ENCODE data around the gene HECTD2.
"Not testable (repeated sequence)": the region's sequence is repeated elsewhere in the genome, so short reads cannot be mapped to it uniquely, and the experiment has no call there.

Gene HECTD2

DNA sequence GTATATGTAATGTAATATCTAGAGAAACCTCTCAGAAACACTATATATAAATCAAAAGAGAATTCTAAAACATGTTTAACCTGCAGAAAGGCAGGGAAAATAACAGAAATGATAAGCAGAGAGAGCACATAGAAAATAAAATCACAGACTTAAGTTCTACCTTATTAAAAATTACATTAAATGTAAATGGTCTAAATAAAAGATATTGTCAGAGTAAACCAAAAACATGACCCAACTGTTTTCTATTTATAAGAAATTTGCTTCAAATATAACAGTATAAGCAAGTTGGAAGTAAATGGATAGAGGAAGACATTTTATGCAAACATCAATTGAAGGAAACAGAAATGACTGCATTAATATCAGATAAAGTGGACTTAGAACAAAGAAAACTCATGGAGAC, 43.4 kb downstream of the HECTD2 start:
- H3K4me2 ChIP-seq (ENCODE audit: low read length), result no peak overlapping the region

DNA sequence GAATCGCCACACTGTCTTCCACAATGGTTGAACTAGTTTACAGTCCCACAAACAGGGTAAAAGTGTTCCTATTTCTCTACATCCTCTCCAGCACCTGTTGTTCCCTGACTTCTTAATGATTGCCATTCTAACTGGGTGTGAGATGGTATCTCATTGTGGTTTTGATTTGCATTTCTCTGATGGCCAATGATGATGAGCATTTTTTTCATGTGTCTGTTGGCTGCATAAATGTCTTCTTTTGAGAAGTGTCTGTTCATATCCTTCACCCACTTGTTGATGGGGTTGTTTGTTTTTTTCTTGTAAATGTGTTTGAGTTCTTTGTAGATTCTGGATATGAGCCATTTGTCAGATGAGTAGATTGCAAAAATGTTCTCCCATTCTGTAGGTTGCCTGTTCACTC, 45.0 kb downstream of the HECTD2 start:
- not testable (repeated sequence) for H3K4me3 ChIP-seq (ENCODE audit: low read length); H3K27me3 ChIP-seq (ENCODE audit: control insufficient read depth, insufficient read depth, low read length); H3K4me1 ChIP-seq (ENCODE audit: control insufficient read depth, insufficient read depth, low read length); H3K9ac ChIP-seq (ENCODE audit: low read depth, low read length); H3K4me2 ChIP-seq (ENCODE audit: low read length); H3K36me3 ChIP-seq (ENCODE audit: insufficient read depth, low read length)
- H3K9me3 ChIP-seq (replicated peaks; ENCODE audit: low read length), result peaks cover 16% of the 10 kb centered on the region

More for the DNA sequence above, 43.4 kb downstream of the HECTD2 start:
- peaks cover 16% of the 10 kb centered on the region for H3K9me3 ChIP-seq (replicated peaks; ENCODE audit: low read length)
- H3K27me3 ChIP-seq (ENCODE audit: control insufficient read depth, insufficient read depth, low read length), result no peaks in the 10 kb centered on the region
- H3K4me1 ChIP-seq (ENCODE audit: control insufficient read depth, insufficient read depth, low read length), result no peaks in the 10 kb centered on the region
- H3K9ac ChIP-seq (ENCODE audit: low read depth, low read length), result no peak overlapping the region
- H3K36me3 ChIP-seq (ENCODE audit: insufficient read depth, low read length), result no peaks in the 10 kb centered on the region
- H3K4me3 ChIP-seq (ENCODE audit: low read length), result no peak overlapping the region

DNA sequence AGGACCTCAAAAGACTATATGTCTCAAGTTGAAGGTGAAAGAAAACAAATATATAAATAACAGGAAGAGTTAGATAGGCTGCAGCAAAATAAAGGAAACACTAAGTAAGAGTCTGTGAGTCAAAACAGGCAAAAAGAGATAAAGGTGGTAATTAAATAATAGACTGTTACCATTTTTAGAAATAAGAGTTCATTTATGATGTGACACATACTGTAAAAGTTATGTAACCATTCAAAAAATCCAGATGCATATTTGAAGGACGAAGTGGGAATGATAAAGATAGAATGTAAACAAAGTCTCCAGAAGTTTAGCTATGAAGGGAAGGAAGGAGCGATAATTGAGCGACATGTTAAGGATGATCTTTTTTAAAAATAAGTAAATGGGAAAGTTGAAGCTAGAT, 50.5 kb downstream of the HECTD2 start:
- Histone ChIP-seq H3K4me1 (ENCODE audit: control insufficient read depth, insufficient read depth, low read length) (no peaks in the 10 kb centered on the region), H3K4me3 (ENCODE audit: low read length) (no peak overlapping the region), H3K9me3 (replicated peaks; ENCODE audit: low read length) (no peaks in the 10 kb centered on the region), H3K27me3 (ENCODE audit: control insufficient read depth, insufficient read depth, low read length) (no peaks in the 10 kb centered on the region), H3K4me2 (ENCODE audit: low read length) (no peak overlapping the region), H3K36me3 (ENCODE audit: insufficient read depth, low read length) (peaks cover 11% of the 10 kb centered on the region), H3K9ac (ENCODE audit: low read depth, low read length) (no peak overlapping the region)

DNA sequence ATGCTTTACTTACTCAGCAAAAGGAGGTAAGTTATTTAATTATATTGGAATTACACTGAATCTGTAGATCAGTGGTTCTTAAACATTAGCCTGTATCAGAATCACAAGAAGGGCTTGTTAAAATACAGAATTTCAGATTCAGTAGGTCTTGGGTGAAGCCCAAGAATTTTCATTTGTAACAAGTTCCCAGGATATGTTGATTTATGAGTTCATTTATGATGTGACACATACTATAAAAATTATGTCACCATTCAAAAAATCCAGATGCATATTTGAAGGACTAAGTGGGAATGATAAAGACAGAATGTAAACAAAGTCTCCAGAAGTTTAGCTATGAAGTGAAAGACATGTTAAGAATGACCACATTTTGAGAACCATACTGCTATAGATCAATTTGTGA, 52.3 kb downstream of the HECTD2 start:
- peaks cover 19% of the 10 kb centered on the region for H3K36me3 ChIP-seq (ENCODE audit: insufficient read depth, low read length)
- H3K4me3 ChIP-seq (ENCODE audit: low read length), result no peak overlapping the region
- H3K4me1 ChIP-seq (ENCODE audit: control insufficient read depth, insufficient read depth, low read length), result no peaks in the 10 kb centered on the region
- H3K9me3 ChIP-seq (replicated peaks; ENCODE audit: low read length), result no peaks in the 10 kb centered on the region
- no peak overlapping the region for H3K4me2 ChIP-seq (ENCODE audit: low read length)
- H3K9ac ChIP-seq (ENCODE audit: low read depth, low read length), result no peak overlapping the region
- no peaks in the 10 kb centered on the region for H3K27me3 ChIP-seq (ENCODE audit: control insufficient read depth, insufficient read depth, low read length)

DNA sequence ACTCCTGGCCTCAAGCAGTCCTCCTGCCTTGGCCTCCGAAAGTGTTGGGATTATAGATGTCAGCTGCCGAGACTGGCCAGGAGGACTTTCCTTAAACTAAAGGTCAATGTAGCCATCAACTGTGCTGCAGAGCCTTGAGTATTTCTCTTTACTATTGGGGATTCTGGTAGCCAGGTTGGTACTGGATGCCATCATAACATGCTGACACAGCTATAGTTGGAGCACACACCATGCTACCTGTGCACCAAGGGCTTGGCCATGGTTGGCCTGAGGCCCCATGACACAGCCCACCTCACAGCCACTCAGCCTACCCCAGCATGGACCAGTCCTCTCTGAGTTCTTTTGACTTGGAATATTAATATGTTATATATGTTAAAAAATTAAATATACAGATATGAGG, 54.4 kb downstream of the HECTD2 start:
- no peaks in the 10 kb centered on the region for H3K4me1 ChIP-seq (ENCODE audit: control insufficient read depth, insufficient read depth, low read length)
- H3K27me3 ChIP-seq (ENCODE audit: control insufficient read depth, insufficient read depth, low read length), result no peaks in the 10 kb centered on the region
- H3K9ac ChIP-seq (ENCODE audit: low read depth, low read length), result no peak overlapping the region
- no peaks in the 10 kb centered on the region for H3K9me3 ChIP-seq (replicated peaks; ENCODE audit: low read length)
- H3K4me3 ChIP-seq (ENCODE audit: low read length), result no peak overlapping the region
- peaks cover 25% of the 10 kb centered on the region for H3K36me3 ChIP-seq (ENCODE audit: insufficient read depth, low read length)
- H3K4me2 ChIP-seq (ENCODE audit: low read length), result no peak overlapping the region

DNA sequence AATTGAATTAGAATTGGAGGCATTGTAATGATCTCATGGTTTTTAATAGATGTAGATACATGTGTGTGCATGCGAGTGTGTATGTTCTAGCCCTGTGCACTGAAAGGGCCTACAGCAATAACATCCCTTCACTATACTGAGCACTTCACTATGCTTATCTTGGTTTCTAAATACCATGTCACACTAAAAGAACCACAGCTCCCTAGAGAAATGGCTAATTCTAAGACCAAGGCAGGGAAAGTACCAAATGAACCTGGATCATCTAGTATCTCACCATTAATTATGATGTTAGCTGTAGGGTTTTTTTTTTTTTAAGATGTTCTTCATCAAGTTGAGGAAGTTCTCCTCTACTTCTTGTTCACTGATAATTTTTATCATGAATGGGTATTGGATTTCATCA, 55.1 kb downstream of the HECTD2 start:
- no peaks in the 10 kb centered on the region for H3K9me3 ChIP-seq (replicated peaks; ENCODE audit: low read length)
- no peaks in the 10 kb centered on the region for H3K4me1 ChIP-seq (ENCODE audit: control insufficient read depth, insufficient read depth, low read length)
- H3K4me3 ChIP-seq (ENCODE audit: low read length), result no peak overlapping the region
- H3K4me2 ChIP-seq (ENCODE audit: low read length), result no peak overlapping the region
- peaks cover 25% of the 10 kb centered on the region for H3K36me3 ChIP-seq (ENCODE audit: insufficient read depth, low read length)
- H3K27me3 ChIP-seq (ENCODE audit: control insufficient read depth, insufficient read depth, low read length), result no peaks in the 10 kb centered on the region
- H3K9ac ChIP-seq (ENCODE audit: low read depth, low read length), result no peak overlapping the region

DNA sequence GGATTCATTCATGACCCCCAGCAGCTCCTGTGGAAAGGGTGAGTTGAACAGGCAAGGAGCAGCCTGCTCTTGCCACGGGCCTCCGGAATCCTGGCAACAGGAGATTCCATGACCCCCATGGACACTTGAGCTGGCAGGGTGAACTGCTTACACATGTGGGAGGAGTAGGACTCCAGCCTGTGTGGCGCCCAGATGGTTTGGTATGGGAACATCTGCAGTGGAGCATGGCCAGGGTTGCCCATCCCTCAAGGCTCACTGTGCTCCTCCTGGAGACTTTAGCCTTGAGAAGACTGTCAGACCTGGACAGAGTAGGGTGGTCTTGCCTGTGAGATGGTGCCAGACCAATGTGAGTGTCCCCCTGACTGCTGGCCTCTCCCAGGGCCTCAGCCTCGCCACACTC, 57.0 kb downstream of the HECTD2 start:
- H3K9me3 ChIP-seq (replicated peaks; ENCODE audit: low read length), result no peaks in the 10 kb centered on the region
- H3K27me3 ChIP-seq (ENCODE audit: control insufficient read depth, insufficient read depth, low read length), result no peaks in the 10 kb centered on the region
- H3K4me2 ChIP-seq (ENCODE audit: low read length), result no peak overlapping the region
- no peak overlapping the region for H3K9ac ChIP-seq (ENCODE audit: low read depth, low read length)
- no peaks in the 10 kb centered on the region for H3K4me1 ChIP-seq (ENCODE audit: control insufficient read depth, insufficient read depth, low read length)
- H3K4me3 ChIP-seq (ENCODE audit: low read length), result no peak overlapping the region
- peaks cover 25% of the 10 kb centered on the region for H3K36me3 ChIP-seq (ENCODE audit: insufficient read depth, low read length)

DNA sequence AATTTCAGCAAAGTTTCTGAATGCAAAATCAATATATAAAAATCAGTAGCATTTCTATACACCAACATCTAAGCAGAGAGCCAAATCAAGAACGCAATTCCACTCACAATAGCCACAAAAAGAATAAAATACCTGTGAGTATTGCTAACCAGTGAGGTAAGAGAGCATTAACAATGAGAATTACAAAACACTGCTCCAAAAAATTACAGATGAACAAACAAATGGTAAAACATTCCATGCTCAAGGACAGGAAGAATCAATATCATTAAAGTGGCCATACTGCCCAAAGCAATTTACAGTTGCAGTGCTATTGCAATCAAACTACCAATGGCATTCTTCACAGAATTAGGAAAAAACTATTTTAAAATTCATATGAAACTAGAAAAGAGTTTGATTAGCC, 61.5 kb downstream of the HECTD2 start:
- Histone ChIP-seq H3K36me3 (ENCODE audit: insufficient read depth, low read length) (peaks cover 14% of the 10 kb centered on the region), H3K27me3 (ENCODE audit: control insufficient read depth, insufficient read depth, low read length) (no peaks in the 10 kb centered on the region), H3K9ac (ENCODE audit: low read depth, low read length) (no peak overlapping the region), H3K4me1 (ENCODE audit: control insufficient read depth, insufficient read depth, low read length) (no peaks in the 10 kb centered on the region), H3K4me3 (ENCODE audit: low read length) (no peak overlapping the region), H3K9me3 (replicated peaks; ENCODE audit: low read length) (no peaks in the 10 kb centered on the region), H3K4me2 (ENCODE audit: low read length) (no peak overlapping the region)

DNA sequence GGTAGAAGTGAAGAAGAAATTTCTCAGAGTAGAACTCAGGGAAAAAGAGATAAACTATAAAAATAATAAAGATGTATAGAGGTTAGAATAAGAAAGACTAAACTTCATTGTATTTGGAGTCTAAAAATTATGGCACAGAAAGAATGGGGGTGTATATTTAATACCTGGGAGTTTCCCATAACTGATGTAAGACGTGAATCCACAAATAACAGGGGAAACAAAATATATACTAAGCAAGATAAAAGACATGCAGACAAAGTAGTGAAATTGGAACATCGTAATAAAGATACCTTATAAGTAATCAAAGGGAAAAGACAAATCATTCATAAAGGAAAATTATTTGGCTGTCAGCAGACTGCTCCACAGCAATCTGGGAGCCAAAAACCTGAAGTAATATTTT, 62.8 kb downstream of the HECTD2 start:
- H3K4me2 ChIP-seq (ENCODE audit: low read length), result no peak overlapping the region
- H3K4me1 ChIP-seq (ENCODE audit: control insufficient read depth, insufficient read depth, low read length), result no peaks in the 10 kb centered on the region
- no peak overlapping the region for H3K4me3 ChIP-seq (ENCODE audit: low read length)
- no peak overlapping the region for H3K9ac ChIP-seq (ENCODE audit: low read depth, low read length)
- no peaks in the 10 kb centered on the region for H3K9me3 ChIP-seq (replicated peaks; ENCODE audit: low read length)
- H3K36me3 ChIP-seq (ENCODE audit: insufficient read depth, low read length), result peaks cover 2% of the 10 kb centered on the region
- no peaks in the 10 kb centered on the region for H3K27me3 ChIP-seq (ENCODE audit: control insufficient read depth, insufficient read depth, low read length)

DNA sequence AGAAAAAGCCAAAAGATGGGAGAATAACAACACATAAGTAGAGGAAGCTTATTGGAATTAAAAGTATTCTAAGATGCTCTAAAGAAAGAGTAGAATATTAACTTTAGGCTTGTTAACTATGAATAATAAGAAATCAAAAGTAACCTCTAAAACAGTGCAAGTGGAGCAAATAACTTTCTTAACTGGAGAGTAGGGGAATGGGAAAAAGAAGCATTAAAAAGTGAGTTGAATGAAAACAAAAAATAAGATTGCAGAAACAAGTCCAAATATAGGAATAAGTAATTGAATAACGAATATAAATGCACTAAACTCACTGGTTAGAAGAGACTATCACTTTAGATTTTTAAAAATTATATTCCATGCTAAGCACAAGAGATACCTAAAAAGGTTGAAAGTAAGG, 63.9 kb downstream of the HECTD2 start:
- no peak overlapping the region for H3K4me2 ChIP-seq (ENCODE audit: low read length)
- no peak overlapping the region for H3K9ac ChIP-seq (ENCODE audit: low read depth, low read length)
- H3K4me1 ChIP-seq (ENCODE audit: control insufficient read depth, insufficient read depth, low read length), result no peaks in the 10 kb centered on the region
- H3K27me3 ChIP-seq (ENCODE audit: control insufficient read depth, insufficient read depth, low read length), result no peaks in the 10 kb centered on the region
- no peak overlapping the region for H3K4me3 ChIP-seq (ENCODE audit: low read length)
- no peaks in the 10 kb centered on the region for H3K9me3 ChIP-seq (replicated peaks; ENCODE audit: low read length)
- no peaks in the 10 kb centered on the region for H3K36me3 ChIP-seq (ENCODE audit: insufficient read depth, low read length)

DNA sequence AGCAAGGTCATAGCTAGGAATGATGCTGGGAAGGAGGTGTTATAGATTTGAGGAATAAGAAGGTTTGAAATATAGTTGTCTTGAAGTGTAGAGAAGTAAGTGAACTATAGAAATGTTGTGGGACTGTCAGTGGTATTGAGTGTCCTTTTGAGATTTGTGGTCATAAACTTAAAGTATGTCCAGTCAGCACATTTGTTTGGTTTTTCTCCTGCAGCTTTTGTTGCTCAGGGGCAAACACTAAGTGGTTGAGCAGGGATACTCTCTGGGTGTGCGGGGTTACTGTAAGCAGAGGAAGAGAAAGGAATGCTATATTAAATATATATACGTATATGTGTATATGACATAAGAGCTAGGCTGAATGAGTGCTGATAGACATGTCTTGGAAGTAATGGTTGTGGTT, 67.1 kb downstream of the HECTD2 start:
- H3K4me3 ChIP-seq (ENCODE audit: low read length), result no peak overlapping the region
- H3K4me2 ChIP-seq (ENCODE audit: low read length), result no peak overlapping the region
- H3K27me3 ChIP-seq (ENCODE audit: control insufficient read depth, insufficient read depth, low read length), result no peaks in the 10 kb centered on the region
- H3K9ac ChIP-seq (ENCODE audit: low read depth, low read length), result no peak overlapping the region
- no peaks in the 10 kb centered on the region for H3K4me1 ChIP-seq (ENCODE audit: control insufficient read depth, insufficient read depth, low read length)
- no peaks in the 10 kb centered on the region for H3K36me3 ChIP-seq (ENCODE audit: insufficient read depth, low read length)
- H3K9me3 ChIP-seq (replicated peaks; ENCODE audit: low read length), result no peaks in the 10 kb centered on the region

DNA sequence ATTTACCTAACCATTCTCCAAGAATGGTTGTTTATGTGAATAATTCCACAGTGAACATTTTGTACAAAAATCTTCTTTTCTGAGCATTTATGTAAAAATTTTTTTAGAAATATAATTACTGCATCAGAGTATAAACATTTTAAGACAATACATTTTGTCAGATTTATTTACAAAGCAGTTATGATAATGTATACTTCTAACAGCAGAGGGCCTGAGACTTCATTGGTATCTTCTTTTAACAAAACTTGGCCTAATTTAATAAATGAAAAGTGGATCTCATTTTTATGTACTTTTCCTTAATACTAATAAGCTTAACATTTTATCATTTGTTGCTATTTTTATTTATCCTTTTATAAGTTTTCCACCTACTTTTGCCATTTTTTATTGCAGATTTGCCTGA, 69.4 kb downstream of the HECTD2 start:
- Histone ChIP-seq H3K4me1 (ENCODE audit: control insufficient read depth, insufficient read depth, low read length) (no peaks in the 10 kb centered on the region), H3K27me3 (ENCODE audit: control insufficient read depth, insufficient read depth, low read length) (no peaks in the 10 kb centered on the region), H3K9me3 (replicated peaks; ENCODE audit: low read length) (no peaks in the 10 kb centered on the region), H3K9ac (ENCODE audit: low read depth, low read length) (no peak overlapping the region), H3K36me3 (ENCODE audit: insufficient read depth, low read length) (peaks cover 4% of the 10 kb centered on the region), H3K4me2 (ENCODE audit: low read length) (no peak overlapping the region), H3K4me3 (ENCODE audit: low read length) (no peak overlapping the region)

All from skeletal muscle satellite cell (primary cell).